GM19395 (cell line): ENCODE results near the gene SEMA6D.

ENCODE experiments used
- ATAC-seq: cut with Tn5 transposase; IDR thresholded peaks from one replicate; pipeline ENCODE4 v1.9.1; 2021; ENCODE audit warnings: mild to moderate bottlenecking, moderate library complexity; ENCODE audit not compliant: unreplicated experiment

Gene SEMA6D

DNA sequence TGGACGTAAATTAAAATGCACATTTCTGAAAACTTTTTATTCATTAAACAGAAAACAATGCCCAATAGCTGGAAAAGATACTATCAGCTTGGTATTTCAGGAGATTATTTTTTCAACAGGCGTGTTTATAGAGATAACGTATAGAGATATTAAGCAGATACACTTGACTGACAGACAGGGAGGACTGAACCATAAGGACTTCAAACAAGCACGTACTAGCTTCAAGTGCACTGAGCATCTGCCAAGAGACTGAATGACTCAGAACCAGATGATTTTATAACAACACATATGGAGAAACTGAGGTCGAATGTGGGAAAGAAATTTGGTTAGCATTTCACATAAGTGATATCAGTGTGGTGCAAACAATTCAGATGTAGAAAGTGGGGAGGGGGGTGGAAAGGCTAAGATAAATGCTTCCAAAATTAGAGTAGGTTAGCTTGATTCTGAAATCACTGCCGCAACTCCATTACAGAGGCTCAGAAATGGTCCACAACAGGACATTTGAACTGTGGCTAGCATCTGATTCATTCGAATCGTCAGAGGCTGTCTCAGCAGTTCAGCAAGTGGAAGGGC is 103.5 kb downstream of the SEMA6D start:
- no peak for ATAC-seq

GRCh38 chr15:47822048-47822447 is 104.7 kb downstream of the SEMA6D start:
- no peak for ATAC-seq
